Kidney (tissue), 14 donors: ENCODE measurements around the gene TAOK3. TPM values are rescaled to one million over a fixed set of nuclear protein-coding genes. Genes with fewer than 3 reads are reported as not detected.
A peak's percentile ranks its signal among the peaks of the same experiment; 100 is the strongest.

Source experiments
- DNase-seq, 5 donors: peaks; one replicate each; pipeline ENCODE4 v3.0.0-alpha.2; 2013 to 2020
- FAIRE-seq: peaks from 2 replicates; lab custom pipeline; 2012; peaks lifted over from hg19 to GRCh38; lab: Jason Lieb, UNC
- H3K27ac ChIP-seq, 2 donors: one replicate each; pipeline ENCODE4 v1.7.0; 2013; ENCODE audit warnings: low read depth in 2 of 2, low read length in 2 of 2, inconsistent platforms in 1 of 2
- H3K27me3 ChIP-seq: one replicate; pipeline ENCODE4 v1.7.1; 2013; ENCODE audit warnings: low read length, inconsistent platforms; ENCODE audit not compliant: control insufficient read depth, insufficient read depth
- H3K36me3 ChIP-seq, 3 donors: one replicate each; pipeline versions ENCODE4 v1.7.0 to v1.7.1; 2013; ENCODE audit warnings: low read length in 3 of 3, control low read depth in 1 of 3, inconsistent platforms in 1 of 3; ENCODE audit not compliant: insufficient read depth in 3 of 3, control insufficient read depth in 2 of 3
- H3K4me1 ChIP-seq, 3 donors: one replicate each; pipeline versions ENCODE4 v1.7.0 to v1.7.1; 2013; ENCODE audit warnings: low read length in 3 of 3, inconsistent platforms in 1 of 3, low read depth in 1 of 3; ENCODE audit not compliant: control insufficient read depth in 2 of 3, insufficient read depth in 2 of 3
- H3K4me3 ChIP-seq, 3 donors: one replicate each; pipeline versions ENCODE4 v1.7.0 to v1.8.1; 2013; ENCODE audit warnings: low read length in 3 of 3, control low read depth in 1 of 3, inconsistent platforms in 1 of 3
- H3K9ac ChIP-seq, 3 donors: one replicate each; pipeline versions ENCODE4 v1.7.0 to v1.7.1; 2013; ENCODE audit warnings: low read length in 3 of 3, control low read depth in 1 of 3, inconsistent platforms in 1 of 3
- H3K9me3 ChIP-seq, 3 donors: one replicate each; pipeline versions ENCODE4 v1.7.0 to v1.7.1; 2013; ENCODE audit warnings: low read length in 3 of 3, control low read depth in 1 of 3, inconsistent platforms in 1 of 3; ENCODE audit not compliant: control insufficient read depth in 2 of 3, insufficient read depth in 1 of 3
- CTCF ChIP-seq: IDR thresholded peaks from 3 replicates; pipeline ENCODE4 v1.5.1; 2012; ENCODE audit warnings: mild to moderate bottlenecking, moderate library complexity, borderline replicate concordance; ENCODE audit not compliant: insufficient read depth; ENCODE audit errors: extremely low read depth
- intact Hi-C: fragments of 100-400 bp; cut with DNase I; formaldehyde crosslinking; loops from one replicate; pipeline ENCODE4 v1.11.1; 2022
- polyA plus RNA-seq: library from polyadenylated mRNA; stranded (reverse); fragments of 350-450 nt; fragmentation: Illumina TruSeq; extraction: RNeasy Lipid Tissue Mini Kit (QIAGEN cat#74804); gene quantifications from one replicate; pipeline ENCODE4 v1.2.3, GENCODE V29; 2014; ENCODE audit warnings: low read depth, low replicate concordance; ENCODE audit not compliant: insufficient read depth
- total RNA-seq: library from RNA; stranded (reverse); fragmentation: NEBNext Ultra II Directional; extraction: Animal tissue kit (Norgen Biotek cat#: 25700); gene quantifications from one replicate; pipeline ENCODE4 v1.2.1, GENCODE V29; 2021
- donor health status: control.
- donor health status: control.
- donor health status: control.
- donor health status: control.
- donor health status: control.
- donor health status: DM: yes; HTN: yes; CAD: no.
- donor health status: Normal renal cell carcinoma (clear cell type).

TAOK3 gene
- total and polyA plus RNA-seq, 2 donors from 2014 or later, result 14.0 to 36.1 TPM

GRCh38 chr12:118358612-118359540, 13.8 kb downstream of the TAOK3 start:
- intact Hi-C loops, result no loop called here
- Histone ChIP-seq H3K4me3 (no peak overlapping the region), H3K27ac (no peak overlapping the region), H3K4me1 (peaks cover 0 to 6% (median 0%) of the 10 kb centered on the region in 3 donors), H3K9ac (no peak overlapping the region), H3K27me3 (no peaks in the 10 kb centered on the region), H3K9me3 (no peaks in the 10 kb centered on the region), H3K36me3 (no peaks in the 10 kb centered on the region)
- no peak for TF ChIP-seq CTCF
- peak; percentile 19 for FAIRE-seq
- DNase-seq, result no peak

- FAIRE-seq (no peak), DNase-seq (no peak)
- Histone ChIP-seq H3K4me1 (peaks cover 0 to 6% (median 0%) of the 10 kb centered on the region in 3 donors), H3K9ac (no peak overlapping the region), H3K4me3 (no peak overlapping the region), H3K27ac (no peak overlapping the region), H3K27me3 (no peaks in the 10 kb centered on the region), H3K9me3 (no peaks in the 10 kb centered on the region), H3K36me3 (no peaks in the 10 kb centered on the region)
- no peak for TF ChIP-seq CTCF
- intact Hi-C loops, result no loop called here
Observed at GRCh38 chr12:118358008-118358359, 14.7 kb downstream of the TAOK3 start.

- FAIRE-seq, result peak; percentile 33
- intact Hi-C loops, result no loop called here
- H3K27ac ChIP-seq, result peak overlapping the region in 1 of 2 donors; percentile 78
- H3K36me3 ChIP-seq, result no peaks in the 10 kb centered on the region
- no peaks in the 10 kb centered on the region for H3K27me3 ChIP-seq
- TF ChIP-seq CTCF, result no peak
- H3K4me3 ChIP-seq, result no peak overlapping the region
- H3K9ac ChIP-seq, result no peak overlapping the region
- peak in 1 of 5 donors; percentile 45 for DNase-seq
- H3K4me1 ChIP-seq, result peaks cover 0 to 6% (median 0%) of the 10 kb centered on the region in 3 donors
- H3K9me3 ChIP-seq, result no peaks in the 10 kb centered on the region
Observed at GRCh38 chr12:118357257-118358007, 15.3 kb downstream of the TAOK3 start.
